ENCODE measurements around the gene BIN1.

DNA sequence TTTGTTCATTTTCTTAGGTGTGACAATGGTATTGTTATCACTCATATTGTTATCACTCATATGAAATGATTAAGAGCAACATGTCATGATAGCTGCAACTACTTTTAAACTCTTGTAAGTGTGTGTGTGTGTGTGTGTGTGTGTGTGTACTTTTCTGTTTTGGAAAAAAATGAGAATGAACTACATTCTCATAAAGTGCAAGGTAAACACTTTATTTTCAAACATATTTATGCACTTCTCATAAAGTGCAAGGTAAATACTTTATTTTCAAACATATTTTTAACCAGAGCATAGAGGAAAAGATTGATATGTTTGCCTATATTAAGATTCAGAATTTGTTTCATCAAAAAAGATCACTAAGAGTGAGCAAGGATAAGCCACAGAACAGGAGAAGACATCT lies 108.5 kb downstream of the BIN1 start:
- TF ChIP-seq, protein P1, sequence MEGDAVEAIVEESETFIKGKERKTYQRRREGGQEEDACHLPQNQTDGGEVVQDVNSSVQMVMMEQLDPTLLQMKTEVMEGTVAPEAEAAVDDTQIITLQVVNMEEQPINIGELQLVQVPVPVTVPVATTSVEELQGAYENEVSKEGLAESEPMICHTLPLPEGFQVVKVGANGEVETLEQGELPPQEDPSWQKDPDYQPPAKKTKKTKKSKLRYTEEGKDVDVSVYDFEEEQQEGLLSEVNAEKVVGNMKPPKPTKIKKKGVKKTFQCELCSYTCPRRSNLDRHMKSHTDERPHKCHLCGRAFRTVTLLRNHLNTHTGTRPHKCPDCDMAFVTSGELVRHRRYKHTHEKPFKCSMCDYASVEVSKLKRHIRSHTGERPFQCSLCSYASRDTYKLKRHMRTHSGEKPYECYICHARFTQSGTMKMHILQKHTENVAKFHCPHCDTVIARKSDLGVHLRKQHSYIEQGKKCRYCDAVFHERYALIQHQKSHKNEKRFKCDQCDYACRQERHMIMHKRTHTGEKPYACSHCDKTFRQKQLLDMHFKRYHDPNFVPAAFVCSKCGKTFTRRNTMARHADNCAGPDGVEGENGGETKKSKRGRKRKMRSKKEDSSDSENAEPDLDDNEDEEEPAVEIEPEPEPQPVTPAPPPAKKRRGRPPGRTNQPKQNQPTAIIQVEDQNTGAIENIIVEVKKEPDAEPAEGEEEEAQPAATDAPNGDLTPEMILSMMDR (conservative IDR thresholded peaks at IDR 0.05): no peak
- no peak for TF ChIP-seq EZH2 (IDR thresholded peaks at IDR 0.05; ENCODE audit: low read depth)

Data from PC-9 (cell line).